ENCODE results near the gene SPATA1. TPM values are rescaled to one million over a fixed set of nuclear protein-coding genes. Genes with fewer than 3 reads are reported as not detected.

The SPATA1 gene, protein sequence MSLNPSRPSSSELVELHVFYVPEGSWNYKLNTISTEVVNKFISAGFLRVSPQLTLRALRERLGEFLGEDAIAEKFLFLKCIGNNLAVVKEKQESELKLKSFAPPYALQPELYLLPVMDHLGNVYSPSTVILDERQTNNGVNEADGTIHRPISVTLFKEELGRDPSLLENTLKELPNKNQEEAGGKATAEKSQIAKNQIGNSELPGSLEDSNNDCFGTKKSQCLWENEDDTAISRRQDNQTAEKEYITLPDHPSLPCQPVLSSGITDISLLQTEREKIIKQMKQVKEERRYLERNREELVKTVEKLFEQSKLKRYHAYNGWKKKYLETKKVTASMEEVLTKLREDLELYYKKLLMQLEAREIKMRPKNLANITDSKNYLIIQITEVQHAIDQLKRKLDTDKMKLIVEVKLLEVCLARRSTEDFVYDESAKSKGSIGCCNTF
- not detected in 2 replicates for total RNA-seq (2014; rRNA removed; shearing (Covaris generic); ENCODE audit: low replicate concordance)

DNA sequence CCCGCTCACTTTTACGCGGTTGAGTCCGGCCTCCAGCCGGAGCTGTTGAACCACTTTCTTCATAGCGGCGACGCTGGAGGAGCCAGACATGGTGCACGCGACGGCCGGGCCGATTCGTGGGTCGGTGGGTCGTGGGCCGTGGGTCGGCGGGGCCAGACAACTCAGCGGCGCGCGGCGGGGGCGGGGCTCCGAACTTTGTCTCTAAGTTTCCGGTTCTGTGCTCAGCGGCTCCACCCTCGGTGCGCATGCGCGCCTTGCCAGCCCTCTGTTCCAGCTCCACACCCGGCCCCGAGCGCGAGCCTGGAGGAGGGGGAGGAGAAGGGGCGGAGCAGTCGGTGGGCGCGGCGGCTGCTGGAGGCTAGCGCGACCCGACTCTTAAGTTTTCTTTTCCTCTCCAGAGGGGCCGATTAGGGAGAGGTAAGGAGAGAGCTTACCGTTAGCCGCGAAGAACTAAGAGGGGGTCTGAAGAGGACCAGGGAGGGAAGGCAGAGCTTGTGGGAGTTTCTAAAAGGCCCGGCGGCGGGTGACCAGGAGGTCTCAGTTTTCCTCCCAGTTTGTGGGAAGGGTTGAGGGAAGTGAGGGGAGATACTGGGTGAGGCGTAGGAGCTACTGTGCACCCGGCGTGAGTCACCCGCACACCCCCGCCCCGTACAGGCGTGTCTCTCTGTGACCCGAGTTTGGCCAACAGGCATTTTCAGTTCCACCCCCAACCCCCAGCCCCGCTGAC lies at the start of gene SPATA1, which contains the start of gene GNG5:
Gene SPATA1, plus strand, starts transcription at position 385 of the 727 bp plus-strand sequence. CDS start 9,974 bp downstream, outside the sequence.
Gene GNG5, minus strand, starts transcription at position 580 of the 727 bp plus-strand sequence. Its CDS starts 490 bp downstream, at position 90.
- in situ Hi-C loops (cut with HindIII; ENCODE audit: low pct_unique_long_range_greater_than_20kb, low sequenced_read_pairs): no loop called here
- peak; percentile 96 for DNase-seq (ENCODE audit: low read depth)

DNA sequence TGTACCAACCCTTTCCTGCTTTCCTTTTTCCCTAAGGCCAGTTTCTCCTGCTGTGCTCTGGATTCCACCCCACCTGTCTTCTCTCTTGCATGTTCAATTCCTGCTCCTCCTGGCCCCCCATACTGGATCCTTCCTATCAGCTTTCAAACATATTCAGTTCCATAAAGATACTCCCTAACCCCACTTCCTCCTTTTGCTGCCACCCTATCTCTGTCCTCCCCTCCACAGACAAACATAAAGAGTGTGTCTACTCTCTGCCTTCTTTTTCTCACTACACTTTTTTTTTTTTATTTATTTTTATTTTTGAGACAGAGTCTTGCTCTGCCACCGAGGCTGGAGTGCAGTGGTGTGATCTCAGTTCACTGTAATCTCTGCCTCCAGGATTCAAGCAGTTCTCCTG lies 44.1 kb upstream of the SPATA1 start:
- no peak for DNase-seq (ENCODE audit: low read depth)
- in situ Hi-C loops (cut with HindIII; ENCODE audit: low pct_unique_long_range_greater_than_20kb, low sequenced_read_pairs): no loop called here

DNA sequence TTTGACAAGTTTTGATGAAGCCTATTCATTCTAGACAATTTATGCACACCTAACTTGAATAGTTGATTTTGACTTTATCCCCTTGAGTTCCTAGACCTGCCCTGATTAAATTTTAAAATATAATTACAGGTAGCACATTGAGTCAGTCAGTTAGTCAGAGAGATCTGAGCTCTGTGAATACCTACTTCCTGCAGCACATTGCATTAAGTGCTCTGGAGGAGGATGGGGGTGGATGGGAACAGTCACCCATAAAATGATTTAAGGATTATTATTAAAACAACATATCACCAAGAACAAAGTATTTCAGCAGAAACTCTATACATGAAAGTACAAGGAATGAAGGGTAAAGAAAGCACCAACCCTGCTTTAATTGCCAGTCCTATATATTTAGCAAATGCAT lies 38.9 kb upstream of the SPATA1 start:
- in situ Hi-C loops (cut with HindIII; ENCODE audit: low pct_unique_long_range_greater_than_20kb, low sequenced_read_pairs): no loop called here
- DNase-seq (ENCODE audit: low read depth): no peak

DNA sequence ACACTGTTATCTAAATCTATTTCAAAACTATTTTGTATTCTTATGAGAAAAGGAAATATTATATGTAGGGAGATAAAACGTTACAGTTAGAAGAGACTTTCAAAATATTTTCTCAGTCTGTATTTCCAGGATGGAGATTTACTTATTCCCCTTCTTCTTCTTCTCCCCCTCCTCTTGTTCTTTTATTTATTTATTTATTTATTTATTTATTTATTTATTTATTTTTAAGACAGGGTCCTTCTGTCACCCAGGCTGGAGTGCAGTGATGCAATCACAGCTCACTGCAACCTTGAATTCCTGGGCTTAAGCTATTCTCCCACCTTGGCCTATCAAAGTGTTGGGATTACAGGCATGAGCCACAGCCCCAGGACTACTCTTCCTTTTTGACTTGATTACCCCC lies 30.0 kb upstream of the SPATA1 start:
- in situ Hi-C loops (cut with HindIII; ENCODE audit: low pct_unique_long_range_greater_than_20kb, low sequenced_read_pairs): no loop called here

DNA sequence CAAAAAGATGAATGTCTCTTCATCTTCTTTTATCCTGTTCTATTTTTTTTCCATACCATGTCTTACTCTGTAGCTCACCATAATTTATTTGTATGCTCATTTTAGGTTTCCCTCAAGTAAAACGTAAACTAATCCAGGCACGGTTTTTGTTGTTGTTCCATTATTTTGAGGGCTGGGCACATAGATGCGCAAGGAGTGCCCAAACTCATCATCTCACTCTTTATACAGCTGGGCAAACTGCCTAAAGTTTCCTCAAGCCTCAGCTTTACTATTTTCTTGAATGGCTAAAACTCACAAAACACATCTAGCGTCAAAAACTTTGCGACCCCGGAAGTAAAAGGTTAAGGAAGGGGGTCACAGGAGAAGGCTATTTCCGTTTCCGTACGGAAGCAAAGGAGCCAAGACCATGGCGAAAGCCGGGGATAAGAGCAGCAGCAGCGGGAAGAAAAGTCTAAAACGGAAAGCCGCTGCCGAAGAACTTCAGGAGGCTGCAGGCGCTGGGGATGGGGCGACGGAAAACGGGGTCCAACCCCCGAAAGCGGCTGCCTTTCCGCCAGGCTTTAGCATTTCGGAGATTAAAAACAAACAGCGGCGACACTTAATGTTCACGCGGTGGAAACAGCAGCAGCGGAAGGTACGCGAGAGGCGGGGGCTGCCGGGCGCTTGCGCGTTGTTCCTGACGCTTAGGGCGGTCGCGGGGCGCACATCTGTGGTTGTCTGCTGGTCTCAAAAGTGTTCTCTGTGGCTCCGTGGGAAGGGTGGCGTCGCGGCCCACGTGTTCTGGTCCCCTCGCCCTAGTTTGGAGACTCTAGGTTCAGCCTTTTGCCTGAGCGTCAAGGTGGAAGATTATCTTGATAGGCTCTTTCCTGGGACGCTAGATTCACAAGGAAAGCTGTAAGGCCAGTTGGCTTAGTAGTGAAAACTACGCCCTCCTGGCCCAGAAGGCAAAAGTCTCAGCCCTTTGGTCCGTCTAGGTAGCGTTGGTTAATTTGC lies 27.0 kb upstream of the SPATA1 start, which contains the start of gene RPF1:
Gene RPF1, plus strand, starts transcription at position 391 of the 993 bp plus-strand sequence. Its CDS starts 16 bp downstream, at position 407.
- in situ Hi-C loops (cut with HindIII; ENCODE audit: low pct_unique_long_range_greater_than_20kb, low sequenced_read_pairs): no loop called here
- peak; percentile 79 for DNase-seq (ENCODE audit: low read depth)

More for the DNA sequence above, 30.0 kb upstream of the SPATA1 start:
- no peak for DNase-seq (ENCODE audit: low read depth)

DNA sequence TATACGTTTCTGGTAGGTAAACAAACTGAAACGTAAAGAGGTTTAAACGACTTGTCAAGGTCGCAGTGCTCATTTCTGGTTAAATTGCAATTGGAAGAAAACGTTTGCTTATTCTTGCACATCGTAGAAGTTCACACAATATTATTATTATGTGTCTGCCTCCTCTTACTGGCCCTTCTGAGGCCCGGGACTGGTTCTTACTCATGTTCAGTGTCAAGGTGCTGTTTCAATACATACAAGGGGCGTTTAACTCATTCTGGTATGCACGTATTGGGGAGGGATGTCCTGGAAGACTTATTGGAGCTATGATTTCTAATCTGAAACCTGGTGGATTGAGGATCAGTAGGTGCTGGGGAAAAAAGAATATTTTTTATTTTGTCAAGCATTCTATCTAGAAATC lies 26.2 kb upstream of the SPATA1 start:
- no peak for DNase-seq (ENCODE audit: low read depth)
- in situ Hi-C loops (cut with HindIII; ENCODE audit: low pct_unique_long_range_greater_than_20kb, low sequenced_read_pairs): no loop called here

DNA sequence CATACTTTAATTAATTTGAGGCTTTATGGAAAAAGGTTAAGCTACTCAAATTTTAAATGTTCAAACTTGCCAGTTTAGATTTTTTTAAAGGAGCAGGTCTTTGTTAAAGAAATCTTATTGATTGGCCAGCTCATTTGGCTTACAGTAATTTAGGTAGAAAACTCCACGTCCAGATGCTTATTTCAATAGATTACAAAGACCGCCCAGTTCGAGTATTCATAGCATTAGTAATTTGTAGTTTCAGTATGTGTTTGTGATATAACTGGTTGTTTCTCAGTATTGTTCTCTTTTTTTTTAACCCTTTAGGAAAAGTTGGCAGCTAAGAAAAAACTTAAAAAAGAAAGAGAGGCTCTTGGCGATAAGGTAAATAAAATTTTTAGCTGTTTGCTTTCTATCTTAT lies 25.5 kb upstream of the SPATA1 start:
- DNase-seq (ENCODE audit: low read depth): no peak
- in situ Hi-C loops (cut with HindIII; ENCODE audit: low pct_unique_long_range_greater_than_20kb, low sequenced_read_pairs): no loop called here

DNA sequence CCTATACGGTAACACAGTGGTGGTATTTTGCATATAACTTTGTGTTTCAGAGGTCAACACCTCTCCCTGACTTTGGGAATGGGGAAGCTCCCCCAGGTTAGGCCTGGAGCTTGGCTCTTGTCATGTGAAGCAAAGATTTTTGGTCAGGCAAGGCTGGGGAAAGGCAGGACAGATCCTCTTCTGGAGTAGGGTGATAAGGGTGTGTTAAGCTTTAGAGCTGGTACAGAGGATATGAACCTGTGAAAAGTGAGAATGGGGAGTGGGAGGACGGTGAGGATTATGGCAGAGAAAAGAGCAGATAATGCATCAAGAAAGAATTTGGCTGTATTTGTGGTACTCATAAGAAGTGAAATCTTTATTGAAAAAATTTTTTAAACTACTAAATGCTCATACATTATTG lies 24.9 kb upstream of the SPATA1 start:
- in situ Hi-C loops (cut with HindIII; ENCODE audit: low pct_unique_long_range_greater_than_20kb, low sequenced_read_pairs): no loop called here
- no peak for DNase-seq (ENCODE audit: low read depth)

DNA sequence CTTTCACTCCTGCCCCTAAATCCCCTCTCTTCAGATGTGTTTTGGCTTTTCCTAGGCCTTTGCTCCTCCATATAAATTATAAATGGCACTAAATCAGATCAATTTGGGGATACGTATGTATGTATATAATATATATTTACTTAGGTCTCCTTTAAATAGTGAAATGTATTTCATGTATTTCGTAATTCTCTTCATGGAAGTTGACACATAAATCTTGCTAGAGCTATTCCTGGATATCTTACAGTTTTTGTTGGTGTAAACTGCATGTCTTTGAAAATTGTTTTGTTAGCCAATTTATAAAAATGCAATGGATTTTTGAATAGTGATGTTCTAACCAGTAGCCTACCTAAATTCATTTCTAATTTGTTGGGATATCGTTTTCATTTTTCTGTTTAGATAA lies 18.1 kb upstream of the SPATA1 start:
- no peak for DNase-seq (ENCODE audit: low read depth)
- in situ Hi-C loops (cut with HindIII; ENCODE audit: low pct_unique_long_range_greater_than_20kb, low sequenced_read_pairs): no loop called here

DNA sequence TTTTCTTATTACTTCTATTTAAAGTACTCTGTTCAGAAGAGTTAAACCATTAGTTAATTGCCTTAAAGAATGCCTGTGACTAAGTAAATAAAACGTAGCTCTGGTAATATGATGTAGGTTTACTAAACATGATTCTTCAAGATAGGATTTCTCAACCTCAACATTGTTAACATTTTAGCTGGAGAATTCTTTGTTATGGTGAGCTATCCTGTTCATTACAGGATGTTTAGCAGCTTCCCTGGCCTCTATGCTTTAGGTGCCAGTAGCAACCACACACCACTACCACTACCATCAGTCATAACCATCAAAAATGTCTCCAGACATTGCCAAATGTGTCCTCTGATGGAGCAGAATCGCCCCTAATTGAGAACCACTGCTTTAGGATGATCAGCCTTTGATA lies 16.4 kb upstream of the SPATA1 start:
- in situ Hi-C loops (cut with HindIII; ENCODE audit: low pct_unique_long_range_greater_than_20kb, low sequenced_read_pairs): no loop called here
- no peak for DNase-seq (ENCODE audit: low read depth)

DNA sequence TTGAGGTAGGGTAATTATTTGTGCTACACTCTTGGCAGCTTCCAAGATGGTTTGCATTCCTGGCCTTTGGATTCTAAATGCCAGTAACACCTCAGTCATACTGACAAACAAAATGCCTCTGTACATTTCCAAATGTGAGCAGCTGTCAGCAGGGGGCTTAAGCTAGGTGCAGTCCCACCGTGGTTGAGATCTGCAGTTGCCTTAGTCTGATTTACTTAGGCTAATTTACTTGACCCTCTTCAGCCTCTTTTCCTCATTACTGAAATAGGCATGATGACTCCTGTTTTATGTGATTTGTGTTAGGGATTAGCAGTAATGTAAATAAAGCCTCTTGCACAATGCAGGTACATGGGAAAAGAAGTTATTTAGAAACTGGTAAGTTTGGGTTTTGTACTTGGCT lies 13.5 kb upstream of the SPATA1 start:
- in situ Hi-C loops (cut with HindIII; ENCODE audit: low pct_unique_long_range_greater_than_20kb, low sequenced_read_pairs): no loop called here
- no peak for DNase-seq (ENCODE audit: low read depth)

DNA sequence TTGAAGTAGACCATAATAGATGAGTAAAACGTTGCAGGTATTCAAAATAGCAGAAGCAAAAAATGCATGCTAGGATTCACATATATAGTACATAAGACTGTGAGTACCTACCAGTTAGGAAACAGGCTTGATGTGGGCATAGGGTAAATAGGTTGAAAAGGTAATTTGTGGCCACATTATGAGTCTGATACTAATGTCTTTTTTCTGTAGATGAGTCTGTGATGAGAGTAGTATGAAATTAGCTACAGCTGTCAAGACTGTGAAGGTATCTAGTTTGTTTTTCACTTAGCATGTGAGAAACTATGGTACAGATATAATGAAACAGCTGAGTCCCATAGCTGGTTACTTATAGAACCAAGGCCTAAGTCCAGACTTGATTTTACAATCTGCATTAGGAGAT lies 12.4 kb upstream of the SPATA1 start:
- in situ Hi-C loops (cut with HindIII; ENCODE audit: low pct_unique_long_range_greater_than_20kb, low sequenced_read_pairs): no loop called here
- no peak for DNase-seq (ENCODE audit: low read depth)

DNA sequence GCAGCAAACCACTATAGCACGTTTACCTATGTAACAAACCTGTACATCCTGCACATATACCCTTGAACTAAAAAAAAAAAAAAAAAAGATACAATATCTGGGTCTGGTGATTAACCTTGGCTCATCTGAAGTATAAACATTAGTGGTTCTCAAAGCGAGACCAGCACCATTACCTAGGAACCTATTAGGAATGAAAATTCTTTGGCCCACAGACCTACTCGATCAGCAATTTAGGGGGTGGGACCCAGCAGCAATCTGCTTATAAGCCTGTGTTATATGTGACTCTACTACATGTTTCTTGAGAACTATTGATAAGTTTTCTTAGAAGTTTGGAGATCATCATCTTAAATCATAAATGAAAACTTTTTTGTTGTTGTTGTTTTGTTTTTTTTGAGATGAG lies 9.7 kb upstream of the SPATA1 start:
- DNase-seq (ENCODE audit: low read depth): no peak
- in situ Hi-C loops (cut with HindIII; ENCODE audit: low pct_unique_long_range_greater_than_20kb, low sequenced_read_pairs): no loop called here

DNA sequence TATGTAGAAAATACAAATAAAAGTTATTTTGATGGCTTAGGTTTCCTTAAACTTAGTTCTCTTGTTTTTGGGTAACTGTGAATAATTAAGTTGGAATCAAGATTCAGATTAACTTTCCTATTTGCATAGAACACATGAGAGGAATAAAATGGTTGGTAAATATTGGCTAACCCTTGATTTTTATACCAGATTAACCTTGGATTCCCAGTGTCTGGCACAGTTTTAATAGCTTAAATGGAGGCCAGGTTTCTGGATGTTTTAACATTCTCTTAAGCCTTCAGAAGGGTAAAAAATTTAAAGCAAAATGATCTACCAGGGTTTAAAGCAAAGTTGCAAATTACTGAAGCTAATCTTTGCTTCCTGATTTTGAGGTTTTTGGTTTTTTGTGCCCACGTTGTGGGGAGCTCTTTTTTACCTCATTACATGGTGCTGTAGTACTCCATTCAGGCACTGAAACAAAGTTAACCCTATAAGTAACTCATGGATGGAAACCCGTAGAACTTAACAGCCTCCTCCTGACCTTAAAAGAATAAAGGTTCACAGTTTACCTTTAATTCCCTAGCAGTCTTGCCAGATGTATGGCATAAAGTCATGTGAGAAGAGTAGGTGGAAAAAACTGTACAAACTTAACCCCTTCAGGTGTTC lies 8.4 kb upstream of the SPATA1 start:
- in situ Hi-C loops (cut with HindIII; ENCODE audit: low pct_unique_long_range_greater_than_20kb, low sequenced_read_pairs): no loop called here
- DNase-seq (ENCODE audit: low read depth): no peak

DNA sequence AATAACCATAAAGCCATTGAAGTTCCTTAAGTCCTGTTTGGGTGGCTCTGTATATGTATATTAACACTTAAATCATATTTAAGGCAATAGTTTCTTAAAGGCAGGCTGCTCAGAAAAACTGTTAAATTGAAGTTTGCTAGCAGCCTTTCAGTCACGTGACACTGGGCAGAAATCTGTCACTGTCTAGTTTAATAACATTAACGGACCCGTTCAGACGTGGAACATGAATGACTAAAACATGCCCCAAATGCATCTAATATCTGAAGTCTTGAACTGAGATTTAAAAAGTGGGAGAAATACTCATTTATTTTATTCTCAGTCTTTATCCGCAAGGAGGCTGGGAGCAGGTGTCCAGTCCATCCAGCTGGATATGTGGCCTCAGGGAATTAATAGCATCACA lies 3.3 kb upstream of the SPATA1 start:
- in situ Hi-C loops (cut with HindIII; ENCODE audit: low pct_unique_long_range_greater_than_20kb, low sequenced_read_pairs): no loop called here
- no peak for DNase-seq (ENCODE audit: low read depth)

DNA sequence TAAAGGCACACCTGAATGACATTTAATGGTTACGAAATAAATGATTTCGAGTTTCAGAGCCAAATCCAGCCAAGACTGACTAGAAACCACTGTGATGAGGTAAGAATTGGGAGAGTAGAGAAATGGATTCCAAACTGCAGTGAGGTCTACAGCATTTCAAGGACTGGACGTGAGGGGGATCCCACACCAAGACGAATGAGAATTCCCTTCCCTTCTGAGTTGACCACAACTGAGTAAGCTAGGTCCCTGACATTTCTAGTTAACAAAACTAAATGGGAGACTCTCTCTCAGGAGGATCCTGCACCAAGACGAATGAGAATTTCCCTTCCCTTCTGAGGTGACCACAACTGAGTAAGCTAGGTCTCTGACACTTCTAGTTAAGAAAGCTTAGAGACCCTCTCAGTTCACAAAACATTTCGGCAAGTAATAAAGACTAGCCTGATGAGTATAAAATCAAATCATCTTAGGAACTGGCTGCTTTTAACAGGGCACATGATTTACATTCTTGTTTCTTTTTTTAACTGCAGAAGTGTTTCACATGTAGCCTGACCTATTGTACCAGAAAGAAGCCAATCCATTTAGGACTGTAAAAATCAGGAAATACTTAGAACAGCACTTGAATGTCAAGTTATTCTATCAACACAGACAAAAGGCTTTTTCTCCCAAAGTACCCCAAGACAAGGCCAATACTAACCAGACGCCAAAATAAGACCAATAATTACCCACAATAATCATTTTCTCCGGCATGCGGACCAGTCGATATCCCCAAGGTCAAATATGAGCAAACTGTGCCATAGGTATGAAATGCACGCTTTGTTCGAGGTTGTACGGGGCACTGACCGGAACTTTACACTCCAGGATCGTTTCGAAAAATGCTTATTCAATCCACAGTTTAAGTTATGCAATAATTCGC lies 1.4 kb upstream of the SPATA1 start:
- DNase-seq (ENCODE audit: low read depth): no peak
- in situ Hi-C loops (cut with HindIII; ENCODE audit: low pct_unique_long_range_greater_than_20kb, low sequenced_read_pairs): no loop called here

DNA sequence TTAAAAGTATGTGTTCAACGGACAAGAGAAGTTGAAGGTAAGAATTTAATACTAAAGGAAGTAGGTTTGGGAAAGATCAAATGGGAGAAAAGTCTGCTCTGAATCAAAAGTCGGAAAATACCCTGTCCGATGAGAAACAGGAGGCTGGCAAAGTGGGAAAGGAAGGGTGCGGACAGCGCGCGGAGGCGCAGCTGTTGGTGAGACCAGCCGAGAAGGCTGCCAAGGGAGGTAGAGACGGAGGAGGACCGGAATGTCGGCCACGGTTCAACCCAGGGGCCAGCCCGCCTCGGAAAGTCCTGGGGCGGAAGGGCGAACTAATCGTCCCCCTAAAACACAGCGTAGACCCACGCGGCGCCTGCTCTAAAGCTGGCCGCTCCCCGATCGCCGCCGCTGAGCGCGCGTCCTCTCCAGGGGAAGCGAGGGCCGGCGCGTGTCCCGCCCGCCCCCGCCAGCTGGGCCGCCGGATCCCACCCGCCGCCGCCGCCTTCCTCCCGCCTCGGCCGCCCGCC lies 639 bp upstream of the SPATA1 start:
- DNase-seq (ENCODE audit: low read depth): peak; percentile 57
- in situ Hi-C loops (cut with HindIII; ENCODE audit: low pct_unique_long_range_greater_than_20kb, low sequenced_read_pairs): no loop called here
